ENCODE data around the gene ZNF345.

Gene ZNF345

DNA sequence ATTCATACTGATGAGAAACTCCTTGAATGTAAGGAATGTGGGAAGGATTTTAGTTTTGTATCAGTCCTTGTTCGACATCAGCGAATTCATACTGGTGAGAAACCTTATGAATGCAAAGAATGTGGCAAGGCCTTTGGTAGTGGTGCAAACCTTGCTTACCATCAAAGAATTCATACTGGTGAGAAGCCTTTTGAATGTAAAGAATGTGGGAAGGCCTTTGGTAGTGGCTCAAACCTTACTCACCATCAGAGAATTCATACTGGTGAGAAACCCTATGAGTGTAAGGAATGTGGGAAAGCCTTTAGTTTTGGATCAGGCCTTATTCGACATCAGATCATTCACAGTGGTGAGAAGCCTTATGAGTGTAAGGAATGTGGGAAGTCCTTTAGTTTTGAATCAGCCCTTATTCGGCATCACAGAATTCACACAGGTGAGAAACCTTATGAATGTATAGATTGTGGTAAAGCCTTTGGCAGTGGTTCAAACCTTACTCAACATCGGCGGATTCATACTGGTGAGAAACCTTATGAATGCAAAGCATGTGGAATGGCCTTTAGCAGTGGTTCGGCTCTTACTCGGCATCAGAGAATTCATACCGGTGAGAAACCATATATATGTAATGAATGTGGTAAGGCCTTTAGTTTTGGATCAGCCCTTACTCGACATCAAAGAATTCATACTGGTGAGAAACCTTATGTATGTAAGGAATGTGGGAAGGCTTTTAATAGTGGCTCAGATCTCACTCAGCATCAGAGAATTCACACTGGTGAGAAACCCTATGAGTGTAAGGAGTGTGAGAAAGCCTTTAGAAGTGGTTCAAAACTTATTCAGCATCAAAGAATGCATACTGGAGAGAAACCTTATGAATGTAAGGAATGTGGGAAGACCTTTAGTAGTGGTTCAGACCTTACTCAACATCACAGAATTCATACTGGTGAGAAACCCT lies 26.6 kb downstream of the ZNF345 start:
- H3K9me3 ChIP-seq (ENCODE audit: control insufficient read depth, low read length) = peaks cover 22% of the 10 kb centered on the region

DNA sequence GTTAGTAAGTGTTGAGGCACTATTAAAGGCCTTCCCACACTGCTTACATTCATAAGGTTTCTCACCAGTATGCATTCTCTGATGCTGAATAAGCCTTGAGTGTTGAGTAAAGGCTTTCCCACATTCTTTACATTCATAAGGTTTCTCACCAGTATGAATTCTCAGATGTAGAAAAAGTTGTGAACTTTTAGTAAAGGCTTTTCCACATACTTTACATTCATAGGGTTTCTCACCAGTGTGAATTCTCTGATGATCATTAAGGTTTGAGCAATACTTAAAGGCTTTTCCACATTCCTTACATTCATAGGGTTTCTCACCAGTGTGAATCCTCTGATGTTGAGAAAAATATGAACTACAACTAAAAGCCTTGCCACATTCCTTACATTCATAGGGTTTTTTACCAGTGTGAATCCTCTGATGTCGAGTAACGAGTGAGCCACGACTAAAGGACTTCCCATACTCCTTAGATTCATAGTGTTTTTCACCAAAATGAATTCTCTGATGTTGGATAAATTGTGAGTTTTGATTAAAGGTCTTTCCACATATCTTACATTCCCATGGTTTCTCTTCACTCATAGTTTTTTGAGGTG lies 41.2 kb downstream of the ZNF345 start:
- no peak overlapping the region for H2AFZ ChIP-seq
- TF ChIP-seq, protein P1, sequence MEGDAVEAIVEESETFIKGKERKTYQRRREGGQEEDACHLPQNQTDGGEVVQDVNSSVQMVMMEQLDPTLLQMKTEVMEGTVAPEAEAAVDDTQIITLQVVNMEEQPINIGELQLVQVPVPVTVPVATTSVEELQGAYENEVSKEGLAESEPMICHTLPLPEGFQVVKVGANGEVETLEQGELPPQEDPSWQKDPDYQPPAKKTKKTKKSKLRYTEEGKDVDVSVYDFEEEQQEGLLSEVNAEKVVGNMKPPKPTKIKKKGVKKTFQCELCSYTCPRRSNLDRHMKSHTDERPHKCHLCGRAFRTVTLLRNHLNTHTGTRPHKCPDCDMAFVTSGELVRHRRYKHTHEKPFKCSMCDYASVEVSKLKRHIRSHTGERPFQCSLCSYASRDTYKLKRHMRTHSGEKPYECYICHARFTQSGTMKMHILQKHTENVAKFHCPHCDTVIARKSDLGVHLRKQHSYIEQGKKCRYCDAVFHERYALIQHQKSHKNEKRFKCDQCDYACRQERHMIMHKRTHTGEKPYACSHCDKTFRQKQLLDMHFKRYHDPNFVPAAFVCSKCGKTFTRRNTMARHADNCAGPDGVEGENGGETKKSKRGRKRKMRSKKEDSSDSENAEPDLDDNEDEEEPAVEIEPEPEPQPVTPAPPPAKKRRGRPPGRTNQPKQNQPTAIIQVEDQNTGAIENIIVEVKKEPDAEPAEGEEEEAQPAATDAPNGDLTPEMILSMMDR (IDR thresholded peaks at IDR 0.05) = no peak
- no peak overlapping the region for H3K4me3 ChIP-seq (ENCODE audit: low read depth, low read length)
- H3K4me2 ChIP-seq (ENCODE audit: low read length) = no peak overlapping the region
- no peaks in the 10 kb centered on the region for H3K27me3 ChIP-seq (ENCODE audit: control insufficient read depth, insufficient read depth, low read length)
- H3K27ac ChIP-seq = no peak overlapping the region
- no peaks in the 10 kb centered on the region for H3K4me1 ChIP-seq
- no peaks in the 10 kb centered on the region for H3K79me2 ChIP-seq
- H3K9me3 ChIP-seq (ENCODE audit: control insufficient read depth, low read length) = peaks cover 32% of the 10 kb centered on the region
- peaks cover 39% of the 10 kb centered on the region for H3K36me3 ChIP-seq (ENCODE audit: control insufficient read depth, insufficient read depth, low read length)
- H3K9ac ChIP-seq = no peak overlapping the region

More for the DNA sequence above, 26.6 kb downstream of the ZNF345 start:
- Histone ChIP-seq H3K9ac (no peak overlapping the region), H2AFZ (no peak overlapping the region), H3K27me3 (ENCODE audit: control insufficient read depth, insufficient read depth, low read length) (no peaks in the 10 kb centered on the region), H3K4me1 (no peaks in the 10 kb centered on the region), H3K27ac (no peak overlapping the region), H3K79me2 (no peaks in the 10 kb centered on the region), H3K4me2 (ENCODE audit: low read length) (no peak overlapping the region), H3K4me3 (ENCODE audit: low read depth, low read length) (no peak overlapping the region), H3K36me3 (ENCODE audit: control insufficient read depth, insufficient read depth, low read length) (peaks cover 45% of the 10 kb centered on the region)
- TF ChIP-seq, protein P1 (IDR thresholded peaks at IDR 0.05) = no peak

DNA sequence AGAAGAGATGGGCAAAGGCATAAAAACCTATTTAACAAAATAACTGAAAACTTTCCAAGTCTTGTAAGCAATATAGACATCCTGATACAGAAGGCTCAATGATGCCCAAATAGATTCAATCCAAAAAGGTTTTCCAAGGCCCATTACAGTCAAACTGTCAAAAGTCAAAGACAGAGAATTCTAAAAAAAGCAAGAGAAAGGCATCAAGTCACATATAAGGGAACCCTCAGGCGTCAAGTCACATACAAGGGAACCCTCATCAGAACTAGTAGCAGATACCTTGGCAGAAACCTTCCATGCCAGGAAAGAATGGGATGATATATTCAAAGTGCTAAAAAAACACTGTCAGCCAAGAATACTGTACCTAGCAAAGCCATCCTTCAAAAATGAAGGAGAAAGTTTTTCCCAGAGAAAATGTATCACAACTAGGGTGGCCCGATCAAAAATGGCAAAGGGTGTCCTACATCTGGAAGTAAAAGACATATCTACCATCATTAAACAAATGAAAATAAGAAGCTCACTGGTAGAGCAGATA lies 44.2 kb downstream of the ZNF345 start:
- Histone ChIP-seq H3K27me3 (ENCODE audit: control insufficient read depth, insufficient read depth, low read length) (no peaks in the 10 kb centered on the region), H3K4me2 (ENCODE audit: low read length) (no peak overlapping the region), H3K9ac (no peak overlapping the region), H3K79me2 (no peaks in the 10 kb centered on the region), H3K27ac (no peak overlapping the region), H2AFZ (no peak overlapping the region), H3K4me1 (no peaks in the 10 kb centered on the region), H3K4me3 (ENCODE audit: low read depth, low read length) (no peak overlapping the region), H3K9me3 (ENCODE audit: control insufficient read depth, low read length) (peaks cover 38% of the 10 kb centered on the region), H3K36me3 (ENCODE audit: control insufficient read depth, insufficient read depth, low read length) (peaks cover 40% of the 10 kb centered on the region)
- TF ChIP-seq, protein P1 (IDR thresholded peaks at IDR 0.05) = no peak

GRCh38 chr19:36898422-36898821 lies 47.7 kb downstream of the ZNF345 start:
- H3K4me1 ChIP-seq = no peaks in the 10 kb centered on the region
- no peak overlapping the region for H3K4me3 ChIP-seq (ENCODE audit: low read depth, low read length)
- peaks cover 13% of the 10 kb centered on the region for H3K36me3 ChIP-seq (ENCODE audit: control insufficient read depth, insufficient read depth, low read length)
- H2AFZ ChIP-seq = no peak overlapping the region
- no peaks in the 10 kb centered on the region for H3K79me2 ChIP-seq
- TF ChIP-seq, protein P1 (IDR thresholded peaks at IDR 0.05) = no peak
- H3K9me3 ChIP-seq (ENCODE audit: control insufficient read depth, low read length) = peaks cover 23% of the 10 kb centered on the region
- H3K9ac ChIP-seq = no peak overlapping the region
- no peak overlapping the region for H3K4me2 ChIP-seq (ENCODE audit: low read length)
- H3K27me3 ChIP-seq (ENCODE audit: control insufficient read depth, insufficient read depth, low read length) = no peaks in the 10 kb centered on the region
- H3K27ac ChIP-seq = no peak overlapping the region
